ENCODE data around the gene POLR1A.

The POLR1A gene

DNA sequence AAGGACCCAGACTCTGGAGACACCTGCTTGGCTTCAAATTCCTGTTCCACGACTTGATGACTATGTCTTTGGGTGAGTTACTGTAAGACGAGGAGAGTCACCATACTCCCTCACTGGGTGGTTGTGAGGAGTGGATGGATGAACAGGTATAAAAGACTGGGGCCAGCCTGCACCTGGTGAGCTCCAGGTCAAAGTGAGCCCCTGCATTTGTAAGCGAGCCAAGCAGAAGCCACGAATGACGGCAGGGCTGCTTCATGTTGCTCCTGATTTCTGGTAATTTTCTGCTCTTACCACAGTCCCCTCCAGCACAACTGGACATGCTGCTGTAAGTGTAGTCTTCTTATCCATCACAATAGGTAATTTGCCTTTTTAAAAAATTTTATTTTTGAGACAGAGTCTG is 86.6 kb downstream of the POLR1A start:
- no peak for FAIRE-seq

- FAIRE-seq: no peak
These were observed 87.5 kb downstream of the POLR1A start for GRCh38 chr2:86017901-86018896.

DNA sequence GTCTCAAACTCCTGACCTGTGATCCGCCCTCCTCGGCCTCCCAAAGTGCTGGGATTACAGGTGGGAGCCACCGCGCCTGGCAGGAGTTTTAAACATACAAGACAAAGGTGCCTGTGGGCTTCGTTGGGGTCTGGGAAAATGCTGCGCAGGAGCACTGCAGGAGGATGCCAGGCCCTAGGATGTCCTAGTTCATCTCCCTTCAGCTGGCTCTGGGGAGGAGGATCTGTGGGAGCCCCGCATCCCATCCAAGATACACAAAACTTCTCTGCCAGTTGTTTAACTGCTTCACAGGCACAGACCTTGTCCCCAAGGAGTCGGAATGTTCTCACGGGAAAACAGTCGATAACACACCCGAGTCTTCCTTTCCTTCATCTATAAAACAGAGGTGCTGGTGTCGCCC is 89.1 kb downstream of the POLR1A start:
- FAIRE-seq: no peak

DNA sequence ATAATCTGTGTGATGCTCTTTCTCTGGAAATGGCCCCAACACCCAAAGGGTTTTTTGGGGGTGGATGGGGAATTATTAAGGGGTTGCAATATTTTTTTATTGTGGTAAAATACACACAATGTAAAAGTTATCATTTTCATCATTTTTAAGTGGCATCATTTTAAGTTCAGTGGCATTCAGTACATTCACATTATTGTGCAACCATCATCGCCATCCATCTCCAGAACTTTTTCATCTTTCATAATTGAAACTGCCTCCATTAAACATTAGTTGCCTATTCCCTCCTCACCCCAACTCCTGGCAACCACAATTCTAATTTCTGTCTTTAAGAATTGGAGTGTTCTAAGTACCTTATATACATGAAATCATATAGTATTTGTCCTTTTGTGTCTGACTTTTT is 90.0 kb downstream of the POLR1A start:
- FAIRE-seq: no peak

GRCh38 chr2:86015006-86015405 is 90.7 kb downstream of the POLR1A start:
- FAIRE-seq: no peak

GRCh38 chr2:86014493-86014892 is 91.2 kb downstream of the POLR1A start:
- FAIRE-seq: no peak

- FAIRE-seq: no peak
These were observed 93.5 kb downstream of the POLR1A start for GRCh38 chr2:86012007-86012712.

DNA sequence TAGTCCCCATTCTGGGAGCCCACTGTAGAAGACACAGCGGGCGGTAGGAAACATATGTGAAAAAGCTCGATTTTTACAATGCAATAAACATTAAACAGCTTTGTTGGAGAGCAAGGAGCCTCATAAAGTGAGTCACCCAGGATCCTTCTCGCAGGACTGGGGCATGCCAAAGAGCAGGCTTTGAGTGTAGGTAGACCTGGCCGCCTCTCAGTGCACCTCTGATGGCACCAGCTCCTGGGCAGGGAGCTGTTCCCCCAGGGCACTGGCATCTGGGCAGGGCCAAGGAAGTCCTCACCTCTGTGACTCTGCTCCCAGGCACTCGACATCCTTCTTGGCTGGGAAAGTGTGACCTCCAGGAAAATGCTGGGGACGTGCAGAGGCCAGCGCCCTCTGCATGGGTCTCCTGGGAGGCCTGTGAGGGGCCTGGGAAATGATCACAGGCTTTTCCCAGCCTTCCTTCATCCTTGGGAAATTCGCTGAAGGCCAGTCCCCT is 94.2 kb downstream of the POLR1A start:
- no peak for FAIRE-seq

DNA sequence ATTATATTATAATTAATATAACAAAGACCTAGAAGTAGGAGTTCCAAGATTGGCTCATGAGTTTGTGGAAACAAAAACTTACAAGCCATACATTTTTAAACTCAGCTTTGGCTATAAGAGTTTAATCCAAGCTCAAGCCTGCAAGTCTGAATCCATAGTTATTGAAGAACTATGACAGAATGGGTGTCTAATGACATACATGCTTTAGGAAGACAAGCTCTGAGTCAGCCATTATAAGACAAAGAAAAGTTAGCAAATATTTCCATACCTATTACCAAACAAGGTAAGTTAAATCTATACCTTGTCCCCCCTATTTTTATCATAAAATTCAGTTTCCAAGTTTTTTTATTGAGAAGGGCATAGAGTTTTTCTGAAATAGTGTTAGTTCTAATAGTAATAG is 95.6 kb downstream of the POLR1A start:
- FAIRE-seq: no peak

GRCh38 chr2:86006524-86006923 is 99.2 kb downstream of the POLR1A start:
- FAIRE-seq: no peak

- no peak for FAIRE-seq
These were observed 101.7 kb downstream of the POLR1A start for GRCh38 chr2:86003967-86004366.

DNA sequence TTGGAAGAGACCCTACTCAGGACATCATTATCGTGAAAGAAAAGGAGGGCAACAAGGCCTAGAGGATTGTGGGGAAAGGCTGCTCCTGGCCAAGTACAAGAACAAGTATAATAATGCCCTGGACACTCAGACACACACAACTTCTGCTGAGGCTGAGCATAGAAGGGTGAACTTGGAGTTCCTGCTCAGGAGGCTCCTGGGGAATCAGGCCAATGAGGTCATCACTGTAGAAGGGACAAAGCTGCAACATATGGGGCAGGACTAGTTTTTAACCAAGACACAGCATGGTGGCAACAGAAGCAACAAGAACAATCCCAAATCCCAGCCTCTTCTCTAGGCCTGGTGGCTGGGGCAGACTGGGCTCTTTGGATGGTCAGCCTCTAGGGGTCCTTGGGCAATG is 102.6 kb downstream of the POLR1A start:
- FAIRE-seq: no peak

- FAIRE-seq: no peak
These were observed 103.3 kb downstream of the POLR1A start for GRCh38 chr2:86002375-86002774.

- no peak for FAIRE-seq
These were observed 104.4 kb downstream of the POLR1A start for GRCh38 chr2:86001326-86001725.

DNA sequence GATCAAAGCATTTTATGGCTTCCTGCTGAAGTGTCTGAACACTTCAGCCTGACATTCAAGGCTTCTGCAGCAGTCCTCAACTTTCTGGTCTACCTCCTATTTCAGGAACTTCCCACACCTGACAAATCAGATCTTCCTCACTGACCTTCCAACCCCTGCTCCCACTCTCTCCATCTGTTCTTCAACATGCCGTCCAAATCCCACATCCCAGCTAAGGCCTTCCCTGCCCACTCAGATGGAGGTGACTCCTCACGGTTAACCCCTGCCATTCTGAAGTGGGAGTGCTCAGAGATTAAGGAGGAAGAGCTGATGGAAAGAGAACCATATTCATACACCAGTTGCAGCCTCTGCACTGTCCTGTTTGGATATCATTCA is 104.8 kb downstream of the POLR1A start:
- FAIRE-seq: no peak

- no peak for FAIRE-seq
These were observed 105.4 kb downstream of the POLR1A start for GRCh38 chr2:86000131-86000937.

DNA sequence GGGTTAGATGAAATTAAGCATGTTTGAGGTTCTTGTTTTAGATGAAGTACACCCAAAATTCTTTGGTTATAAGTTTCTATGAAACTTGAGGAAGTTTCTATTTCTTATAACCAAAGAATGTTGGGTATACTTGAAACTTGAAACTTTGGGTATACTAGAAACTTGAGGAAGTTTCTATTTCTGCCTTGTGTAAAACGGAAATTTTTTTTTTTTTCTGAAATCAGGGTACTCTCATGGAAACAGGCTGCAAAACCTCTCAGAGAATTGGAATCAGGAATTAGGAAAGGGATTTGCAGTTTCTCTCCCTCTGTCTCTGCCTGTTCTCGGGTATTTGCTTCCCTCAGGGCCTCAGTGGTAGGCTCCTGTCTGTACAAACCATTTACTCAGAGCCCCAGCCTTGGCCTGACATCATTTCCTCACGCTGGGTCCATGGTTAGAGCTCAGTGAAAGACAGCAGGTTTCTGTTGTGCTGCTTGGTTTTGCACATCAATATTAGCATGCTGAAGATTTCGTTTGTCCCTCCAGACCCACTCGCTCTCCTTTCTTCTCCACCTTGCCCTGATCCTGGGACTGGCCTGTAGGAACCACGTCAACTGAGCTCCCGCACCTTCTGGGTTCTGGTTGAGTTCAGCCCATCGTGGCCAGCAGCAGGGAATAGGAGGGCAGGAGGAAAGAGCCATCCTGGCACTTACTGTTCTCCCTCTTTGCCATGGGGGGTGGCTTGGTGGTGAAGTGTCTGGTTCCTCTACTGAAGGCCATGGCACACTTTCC is 106.4 kb downstream of the POLR1A start:
- FAIRE-seq: no peak

DNA sequence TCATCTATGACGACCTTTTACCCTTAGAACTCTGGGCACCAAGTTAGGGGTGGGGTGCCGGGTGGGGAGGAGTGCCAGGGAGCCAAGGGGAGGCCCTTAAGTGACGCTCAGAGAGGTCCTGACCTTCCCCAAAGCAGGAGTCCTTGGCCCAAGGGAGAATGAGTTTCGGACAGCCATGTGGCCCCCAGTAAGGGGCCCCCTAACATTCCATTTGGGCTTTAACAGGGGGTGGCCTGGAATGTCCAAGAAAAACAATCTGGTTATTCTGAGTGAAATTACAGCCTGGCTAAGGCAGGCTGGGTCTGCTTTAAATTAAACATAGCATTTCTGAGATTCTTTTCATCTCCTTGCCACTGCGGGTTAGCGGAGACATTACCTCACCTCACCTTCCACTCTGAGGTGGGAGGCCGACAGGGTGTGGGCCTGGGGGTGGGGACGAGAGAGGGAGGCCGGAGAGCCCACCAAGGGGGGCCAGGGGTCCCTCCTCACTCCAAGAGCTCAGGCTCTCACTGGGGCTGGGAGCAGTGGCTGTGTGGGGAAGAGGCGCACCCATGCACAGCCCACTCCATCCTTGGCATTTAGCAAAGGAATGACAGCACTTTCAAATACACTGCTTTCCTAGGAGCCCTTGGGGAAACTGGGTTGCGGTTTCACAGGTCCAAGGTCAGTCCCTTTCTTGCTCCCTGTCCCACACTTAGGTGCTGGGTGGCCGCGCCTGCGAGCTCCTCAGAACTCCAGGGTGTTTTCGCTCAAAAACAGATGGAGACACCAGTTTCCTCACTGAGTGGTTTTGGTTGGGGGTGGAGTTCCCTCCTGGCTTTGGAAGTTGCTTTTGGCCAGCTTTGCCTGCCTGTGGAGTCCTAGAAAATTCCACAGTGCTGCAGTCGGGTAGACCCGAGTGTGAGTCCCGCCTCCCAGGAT is 107.4 kb downstream of the POLR1A start:
- no peak for FAIRE-seq

DNA sequence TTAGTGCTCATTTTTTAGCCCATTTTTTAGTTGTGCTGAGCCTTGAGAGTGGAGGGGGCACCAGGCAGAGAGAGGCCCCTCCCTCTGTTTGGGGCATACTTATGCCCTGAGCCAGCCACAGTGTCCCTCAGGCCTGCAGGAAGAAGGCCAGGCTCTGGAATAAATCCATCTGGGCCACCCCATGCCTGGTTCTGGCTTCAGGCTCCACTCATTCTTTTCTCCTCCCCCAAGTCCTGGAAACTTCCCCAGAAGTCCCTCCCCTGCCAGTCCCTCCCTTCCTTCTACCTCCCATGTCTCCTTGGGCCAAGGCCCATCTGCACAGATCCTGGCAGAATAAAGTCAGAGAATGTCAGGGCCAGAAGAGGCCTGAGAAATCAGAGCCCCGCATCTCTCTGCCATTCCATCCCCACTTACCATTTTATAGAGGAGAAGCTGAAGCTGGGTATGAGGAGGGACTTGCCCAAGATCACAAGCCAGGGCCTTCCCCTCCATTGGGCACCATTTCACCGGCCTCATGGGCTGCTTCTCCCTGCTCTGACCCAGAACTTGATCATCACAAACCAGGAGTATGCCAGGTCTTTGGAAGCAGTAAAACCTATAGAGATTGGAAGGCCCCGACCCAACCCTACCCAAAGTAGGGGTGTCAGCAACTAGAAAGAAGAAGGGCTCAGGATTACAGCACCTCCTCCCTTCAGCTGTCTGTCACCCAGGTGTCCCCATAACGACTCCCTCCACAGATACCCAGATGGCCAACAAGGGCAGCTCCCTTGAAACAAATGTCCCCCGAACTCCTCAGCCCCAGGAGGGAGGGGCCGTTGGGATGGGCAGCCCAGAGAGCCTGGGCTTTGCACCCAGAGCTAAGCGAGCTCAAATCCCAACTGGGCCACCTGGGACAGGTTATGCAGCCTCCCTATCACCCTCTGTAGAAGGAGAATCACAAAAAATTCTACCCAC is 108.4 kb downstream of the POLR1A start:
- no peak for FAIRE-seq

DNA sequence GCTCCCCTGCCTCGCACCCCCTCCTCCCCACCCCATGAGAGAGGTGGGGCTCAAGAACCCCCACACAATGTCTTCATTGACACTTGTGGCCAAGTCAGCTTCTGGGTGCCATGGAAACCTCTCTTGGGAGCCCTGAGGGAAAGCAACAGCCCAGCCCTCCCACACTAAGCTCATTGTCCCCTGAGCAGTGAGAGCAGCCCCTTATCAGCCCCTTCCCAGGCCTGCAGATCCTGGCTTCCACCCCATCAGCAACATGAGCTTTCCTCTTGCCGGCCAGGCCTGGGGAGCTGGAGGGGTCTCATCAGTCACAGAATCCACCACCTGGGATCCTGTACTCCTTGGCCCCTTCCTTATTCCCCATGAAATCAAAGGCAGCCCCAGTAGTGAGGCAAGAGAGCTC is 109.1 kb downstream of the POLR1A start:
- no peak for FAIRE-seq

All from colon (tissue), 2 donors.